Epidermal melanocyte (primary cell): ENCODE results near the gene SCYL3.
"Not testable (repeated sequence)": the region's sequence is repeated elsewhere in the genome, so short reads cannot be mapped to it uniquely, and the experiment has no call there.

Source experiments
- DNase-seq: peaks from one replicate; pipeline ENCODE4 v3.0.0; 2011; ENCODE audit warnings: low spot score; ENCODE audit not compliant: insufficient read length

SCYL3 gene

GRCh38 chr1:169871988-169872387 lies 21.7 kb downstream of the SCYL3 start:
- not testable (repeated sequence) for DNase-seq

- no peak for DNase-seq
Observed at GRCh38 chr1:169869426-169869825, 24.3 kb downstream of the SCYL3 start.

- no peak for DNase-seq
Observed at GRCh38 chr1:169868978-169869377, 24.7 kb downstream of the SCYL3 start.

- DNase-seq = no peak
Observed at GRCh38 chr1:169867012-169867675, 26.6 kb downstream of the SCYL3 start.

- DNase-seq = no peak
Observed at GRCh38 chr1:169866577-169866976, 27.1 kb downstream of the SCYL3 start.

GRCh38 chr1:169864531-169864930 lies 29.2 kb downstream of the SCYL3 start:
- DNase-seq = not testable (repeated sequence)

GRCh38 chr1:169860750-169861149 lies 32.9 kb downstream of the SCYL3 start:
- DNase-seq = no peak

- no peak for DNase-seq
Observed at GRCh38 chr1:169860187-169860586, 33.5 kb downstream of the SCYL3 start.

- DNase-seq = no peak
Observed at GRCh38 chr1:169859001-169859400, 34.7 kb downstream of the SCYL3 start.

- no peak for DNase-seq
Observed at GRCh38 chr1:169858467-169858866, 35.2 kb downstream of the SCYL3 start.

- no peak for DNase-seq
Observed at GRCh38 chr1:169853341-169853740, 40.4 kb downstream of the SCYL3 start.

- no peak for DNase-seq
Observed at GRCh38 chr1:169849346-169850022, 44.2 kb downstream of the SCYL3 start.

- no peak for DNase-seq
Observed at GRCh38 chr1:169848456-169848855, 45.2 kb downstream of the SCYL3 start.

GRCh38 chr1:169844941-169845608 lies 48.6 kb downstream of the SCYL3 start:
- DNase-seq = no peak

GRCh38 chr1:169838942-169839341 lies 54.8 kb downstream of the SCYL3 start:
- no peak for DNase-seq

- no peak for DNase-seq
Observed at GRCh38 chr1:169836198-169836597, 57.5 kb downstream of the SCYL3 start.

GRCh38 chr1:169835647-169836046 lies 58.0 kb downstream of the SCYL3 start:
- no peak for DNase-seq

GRCh38 chr1:169834869-169835268 lies 58.8 kb downstream of the SCYL3 start:
- no peak for DNase-seq

GRCh38 chr1:169833179-169833901 lies 60.4 kb downstream of the SCYL3 start:
- DNase-seq = no peak

- DNase-seq = no peak
Observed at GRCh38 chr1:169829671-169830070, 64.0 kb downstream of the SCYL3 start.

- no peak for DNase-seq
Observed at GRCh38 chr1:169824153-169824552, 69.5 kb downstream of the SCYL3 start.

- DNase-seq = no peak
Observed at GRCh38 chr1:169821500-169821899, 72.2 kb downstream of the SCYL3 start.
